GM10248 (cell line): Measurements from ENCODE around the gene CACFD1.

ENCODE experiments used
- CTCF ChIA-PET: fragments of 300-600 bp; sonication (Branson Sonifier 250); formaldehyde crosslinking; extraction: SDS; loops from one replicate; lab custom pipeline; 2021; ENCODE audit warnings: antibody characterized with exemption; lab: Yijun Ruan, JAX
- POLR2A ChIA-PET: fragments of 350-650 bp; sonication (Branson Sonifier 250); formaldehyde crosslinking; extraction: SDS; loops from one replicate; lab custom pipeline; 2020; ENCODE audit warnings: antibody characterized with exemption; lab: Yijun Ruan, JAX
- DNase-seq: peaks from one replicate; pipeline ENCODE4 v3.0.0; 2012; ENCODE audit errors: extremely low spot score
- TF ChIP-seq, protein P1 (sequence below): IDR thresholded peaks from 2 replicates; pipeline ENCODE4 v1.5.1; 2012; ENCODE audit warnings: mild to moderate bottlenecking, low read depth; ENCODE audit errors: extremely low read depth, missing control alignments, control extremely low read depth

Gene CACFD1

DNA sequence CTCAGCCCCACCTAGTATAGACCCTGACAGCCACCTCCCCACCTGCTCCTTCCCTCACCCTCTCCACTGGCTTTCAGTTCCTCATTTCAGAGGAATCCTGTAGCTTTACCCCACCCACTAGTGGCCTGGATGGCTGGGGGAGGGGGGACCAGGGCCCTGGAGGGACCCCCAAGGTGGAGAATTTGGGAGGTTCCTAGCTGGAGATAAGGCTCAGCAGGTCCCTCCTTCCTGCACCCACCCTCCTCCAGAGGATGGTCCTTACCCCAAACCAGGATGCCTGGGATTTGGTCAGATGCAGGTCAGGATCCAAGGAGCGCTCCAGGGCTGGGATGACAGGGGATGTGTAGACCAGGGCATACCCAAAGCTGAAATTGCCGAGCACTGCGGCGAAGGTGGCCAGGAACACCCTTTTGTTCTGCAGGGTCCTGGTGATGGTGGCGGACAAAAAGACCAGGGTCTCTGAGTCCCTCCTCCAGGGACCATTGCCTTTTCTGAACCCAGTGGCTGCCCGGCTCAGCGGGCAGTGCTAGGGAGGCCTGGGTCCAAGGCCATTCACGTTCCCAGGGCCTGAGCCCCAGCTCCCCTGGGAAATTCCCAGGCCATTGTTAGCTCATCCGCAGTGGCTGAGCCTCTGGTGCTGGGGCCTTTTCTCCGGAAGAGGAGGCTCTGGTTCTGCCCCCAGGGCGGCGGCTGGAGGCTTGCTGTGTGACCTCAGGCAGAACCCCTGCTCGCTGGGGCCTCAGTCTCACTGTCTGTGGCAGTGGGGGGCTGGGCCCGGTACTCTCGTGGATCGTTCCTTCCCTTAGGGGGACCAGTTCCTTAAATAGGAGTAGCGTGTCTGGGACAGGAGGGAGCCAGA, 18.4 kb downstream of the CACFD1 start:
- ChIA-PET CTCF (interaction anchor here (0.9 to 2.0 kb wide), 10 partner anchors 8 to 292 kb away, joined by 3 to 6 read pairs (median 4); partner anchors contain the start of genes ADAMTS13 and CACFD1), POLR2A (interaction anchor here (1.1 kb wide), 2 partner anchors 10 to 19 kb away, joined by 3 to 4 read pairs; partner anchors contain the start of gene CACFD1)
- TF ChIP-seq, protein P1, sequence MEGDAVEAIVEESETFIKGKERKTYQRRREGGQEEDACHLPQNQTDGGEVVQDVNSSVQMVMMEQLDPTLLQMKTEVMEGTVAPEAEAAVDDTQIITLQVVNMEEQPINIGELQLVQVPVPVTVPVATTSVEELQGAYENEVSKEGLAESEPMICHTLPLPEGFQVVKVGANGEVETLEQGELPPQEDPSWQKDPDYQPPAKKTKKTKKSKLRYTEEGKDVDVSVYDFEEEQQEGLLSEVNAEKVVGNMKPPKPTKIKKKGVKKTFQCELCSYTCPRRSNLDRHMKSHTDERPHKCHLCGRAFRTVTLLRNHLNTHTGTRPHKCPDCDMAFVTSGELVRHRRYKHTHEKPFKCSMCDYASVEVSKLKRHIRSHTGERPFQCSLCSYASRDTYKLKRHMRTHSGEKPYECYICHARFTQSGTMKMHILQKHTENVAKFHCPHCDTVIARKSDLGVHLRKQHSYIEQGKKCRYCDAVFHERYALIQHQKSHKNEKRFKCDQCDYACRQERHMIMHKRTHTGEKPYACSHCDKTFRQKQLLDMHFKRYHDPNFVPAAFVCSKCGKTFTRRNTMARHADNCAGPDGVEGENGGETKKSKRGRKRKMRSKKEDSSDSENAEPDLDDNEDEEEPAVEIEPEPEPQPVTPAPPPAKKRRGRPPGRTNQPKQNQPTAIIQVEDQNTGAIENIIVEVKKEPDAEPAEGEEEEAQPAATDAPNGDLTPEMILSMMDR = no peak
- peak; percentile 63 for DNase-seq

DNA sequence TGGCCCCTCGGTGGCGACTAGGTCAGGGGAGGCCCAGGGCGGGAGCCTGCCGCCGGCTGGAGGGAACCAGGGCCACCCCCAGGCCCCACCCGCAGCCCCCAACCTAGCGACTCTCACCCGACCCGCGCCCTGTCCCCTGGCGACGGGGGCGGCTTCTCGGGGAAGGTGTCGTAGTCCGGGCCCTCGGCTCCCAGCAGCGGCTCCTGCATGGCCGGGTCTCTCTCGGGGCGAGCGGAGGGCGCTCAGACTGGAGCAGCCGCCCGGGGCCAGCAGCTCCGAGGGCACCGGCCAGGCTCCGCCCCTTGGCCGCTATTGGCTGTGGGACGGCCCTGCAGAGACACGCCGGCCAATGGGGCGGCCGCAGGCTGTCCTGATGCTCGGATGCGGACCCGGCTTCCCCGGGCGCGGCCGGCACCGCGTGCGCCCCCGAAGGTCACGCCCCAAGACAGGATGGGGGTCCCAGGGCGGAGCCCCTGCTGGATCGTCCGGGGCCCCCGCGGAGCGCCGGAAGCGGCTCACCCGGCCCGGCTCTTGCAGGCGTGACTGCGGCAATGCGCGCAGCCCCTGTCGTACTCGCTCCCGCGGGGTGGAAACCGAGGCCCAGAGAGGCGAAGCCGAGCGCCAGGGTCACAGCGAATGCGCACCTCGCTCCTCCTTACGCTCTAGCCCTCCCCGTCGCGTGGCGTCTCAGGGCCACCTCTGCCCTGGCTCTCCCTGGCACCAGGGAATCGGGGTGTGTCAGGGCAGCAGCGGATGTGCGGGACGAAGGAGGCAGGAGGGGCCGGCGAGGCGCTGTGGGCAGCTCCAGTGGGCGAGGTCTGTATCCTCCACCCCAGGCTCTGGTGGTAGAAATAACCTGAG, 19.3 kb downstream of the CACFD1 start, which contains the start of gene SLC2A6:
Gene SLC2A6 (minus strand): TSS at position 249 of the 861 bp plus-strand sequence. CDS start 40 bp downstream, at position 209.
- POLR2A ChIA-PET = interaction anchor here (1.1 kb wide), 1 partner anchor 11 kb away, joined by 3 read pairs; no protein-coding TSS in a partner anchor
- DNase-seq = peak; percentile 97
- CTCF ChIA-PET = interaction anchor here (0.7 to 2.1 kb wide), 12 partner anchors 11 to 293 kb away, joined by 3 to 6 read pairs (median 4); partner anchors contain the start of genes ADAMTS13 and CACFD1
- TF ChIP-seq, protein P1 = no peak

DNA sequence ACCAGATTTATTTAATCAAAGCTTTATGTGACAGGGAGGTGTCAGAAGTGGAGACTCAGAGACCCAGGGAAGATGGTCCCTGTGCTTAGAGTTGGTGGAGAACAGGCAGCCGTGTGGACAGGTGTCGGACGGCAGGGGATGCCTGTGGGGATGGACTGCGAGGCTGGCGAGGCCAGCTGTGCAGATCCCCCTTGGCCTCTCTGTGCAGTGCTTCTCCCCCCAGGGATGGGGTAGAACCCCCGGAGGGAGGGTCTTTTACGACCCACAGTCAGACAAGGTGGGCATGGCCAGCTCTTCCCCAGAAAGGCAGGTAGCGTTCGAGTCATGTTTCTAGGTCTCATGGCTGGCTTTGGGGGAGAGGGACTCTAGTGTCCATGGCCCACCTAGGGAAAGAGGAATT, 23.8 kb downstream of the CACFD1 start:
- CTCF ChIA-PET = interaction anchor here (0.7 to 2.5 kb wide), 3 partner anchors 297 to 462 kb away, joined by 3 to 18 read pairs (median 3); no protein-coding TSS in a partner anchor
- no peak for DNase-seq
- TF ChIP-seq, protein P1 = no peak
- POLR2A ChIA-PET = no interaction called here

DNA sequence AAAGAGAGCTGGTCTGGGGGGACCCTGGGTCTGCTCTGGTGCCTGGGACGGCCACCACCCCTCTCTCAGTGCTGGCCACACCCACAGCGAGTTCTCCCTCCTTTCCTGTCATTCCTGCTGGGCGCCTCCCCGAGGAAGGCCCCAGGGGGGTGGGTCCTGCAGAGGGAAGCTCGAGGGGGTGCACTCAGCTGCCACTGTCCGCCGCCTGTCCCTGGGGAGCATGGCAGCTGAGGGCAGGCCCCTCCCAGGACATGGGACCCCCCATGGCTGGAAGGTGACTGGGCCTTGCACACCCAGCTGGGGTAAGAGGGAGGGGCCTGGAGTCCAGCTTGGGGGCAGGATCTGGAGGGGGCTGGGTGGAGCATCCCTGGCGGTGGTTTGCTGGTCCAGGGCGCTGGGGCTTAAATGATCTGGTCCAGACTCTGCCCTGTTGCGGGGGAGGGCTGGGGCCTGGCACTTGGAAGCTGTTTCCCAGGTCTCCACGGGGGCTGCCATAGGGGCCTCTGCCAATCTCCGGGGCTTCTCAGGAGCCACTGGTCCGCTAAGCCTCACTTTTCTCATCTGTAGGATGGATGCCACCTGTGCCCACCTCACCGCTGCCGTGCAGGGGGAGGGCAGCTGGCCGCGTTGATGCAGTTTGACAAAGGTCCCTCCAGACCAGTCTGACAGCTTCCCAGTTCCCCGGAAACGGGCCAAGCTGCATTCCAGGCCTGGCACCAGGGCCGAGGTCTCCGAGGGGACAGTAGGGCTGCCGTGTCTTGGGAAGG, 25.1 kb downstream of the CACFD1 start:
- ChIA-PET POLR2A (interaction anchor here (1.3 kb wide), 1 partner anchor 88 kb away, joined by 3 read pairs; no protein-coding TSS in a partner anchor), CTCF (interaction anchor here (0.7 to 2.5 kb wide), 4 partner anchors 79 to 341 kb away, joined by 3 to 18 read pairs (median 4); no protein-coding TSS in a partner anchor)
- no peak for DNase-seq
- TF ChIP-seq, protein P1 = no peak

DNA sequence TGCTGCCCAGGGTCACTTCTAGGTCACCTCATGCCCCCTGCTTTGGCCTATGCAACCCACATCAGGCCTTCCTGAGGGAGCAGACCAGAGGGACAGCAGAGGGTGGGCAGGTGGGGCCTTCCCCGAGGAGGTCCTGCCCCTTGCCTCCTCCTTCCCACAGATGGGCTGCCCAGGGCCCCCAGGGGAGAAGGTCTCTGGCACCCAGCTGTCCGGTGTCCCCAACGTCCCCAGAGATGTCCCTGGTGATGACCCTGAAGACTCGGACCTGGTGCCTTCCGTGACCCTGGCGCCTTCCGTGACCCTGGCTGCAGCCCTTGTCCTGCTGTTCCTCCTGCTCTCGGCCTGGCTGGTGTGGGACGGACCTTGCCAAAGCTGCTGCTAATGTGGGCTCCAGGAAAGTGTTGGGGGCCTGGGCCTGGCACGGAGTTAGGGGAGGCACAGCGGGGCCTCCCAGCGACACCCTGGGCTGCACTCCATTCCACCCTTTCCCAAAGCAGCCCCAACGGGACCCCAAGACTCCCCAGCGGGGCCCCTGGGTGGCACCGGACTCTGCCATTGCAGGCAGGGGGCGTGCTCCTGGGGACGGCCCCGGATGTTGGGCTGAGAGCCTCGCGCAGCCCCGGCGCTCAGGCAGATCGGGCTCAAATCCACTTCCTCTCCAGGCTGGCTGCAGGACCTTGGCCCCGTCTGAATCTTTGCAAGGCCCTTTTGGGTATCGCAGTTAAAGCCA, 25.9 kb downstream of the CACFD1 start:
- ChIA-PET CTCF (interaction anchor here (1.0 to 3.1 kb wide), 13 partner anchors 8 to 342 kb away, joined by 3 to 30 read pairs (median 3); no protein-coding TSS in a partner anchor), POLR2A (interaction anchor here (1.3 kb wide), 1 partner anchor 89 kb away, joined by 3 read pairs; no protein-coding TSS in a partner anchor)
- TF ChIP-seq, protein P1 = peak; percentile 15
- DNase-seq = peak; percentile 69
